ENCODE data around the gene FBRSL1.
"Not testable (repeated sequence)": the region's sequence is repeated elsewhere in the genome, so short reads cannot be mapped to it uniquely, and the experiment has no call there.

The FBRSL1 gene

DNA sequence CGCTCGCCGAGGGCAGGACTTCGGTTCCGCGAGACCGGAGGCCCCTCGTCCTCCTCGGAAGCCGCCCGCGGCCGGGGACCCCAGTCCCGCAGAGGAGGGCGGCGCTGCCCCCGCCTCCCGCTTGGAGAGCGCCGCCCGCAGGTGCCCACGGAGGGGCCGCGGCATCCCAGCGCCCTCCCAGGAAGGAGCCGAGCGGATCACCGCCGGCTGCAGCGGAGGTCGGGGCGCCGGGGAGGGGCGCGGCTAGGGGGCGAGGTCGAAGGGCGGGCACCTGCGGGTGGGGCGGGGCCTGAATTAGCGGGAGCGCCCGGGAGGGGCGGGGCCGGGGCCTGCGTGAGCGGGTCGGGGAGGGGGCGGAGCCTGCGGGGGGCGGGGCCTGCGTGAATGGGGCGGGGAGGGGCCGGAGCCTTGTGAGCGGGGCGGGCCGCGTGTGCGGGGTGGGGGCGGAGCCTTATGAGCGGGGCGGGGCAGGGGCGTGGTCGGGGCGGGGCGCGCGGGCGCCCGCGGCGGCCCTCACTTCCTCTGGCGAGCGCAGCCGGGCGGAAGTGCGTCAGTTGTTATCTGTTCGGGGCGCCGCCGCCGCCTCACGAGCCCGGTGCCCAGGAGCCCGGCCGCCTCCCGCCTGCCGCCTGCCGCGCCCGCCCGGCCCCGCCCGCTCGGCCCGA lies at the start of gene FBRSL1:
Gene FBRSL1, plus strand, starts transcription at position 550 of the 665 bp plus-strand sequence.
- peak; percentile 59 for DNase-seq (ENCODE audit: low read depth)

GRCh38 chr12:132440420-132440819 lies 49.5 kb upstream of the FBRSL1 start:
- not testable (repeated sequence) for DNase-seq (ENCODE audit: low read depth)

- DNase-seq (ENCODE audit: low read depth): no peak
These were observed 47.8 kb upstream of the FBRSL1 start for GRCh38 chr12:132441871-132442863.

DNA sequence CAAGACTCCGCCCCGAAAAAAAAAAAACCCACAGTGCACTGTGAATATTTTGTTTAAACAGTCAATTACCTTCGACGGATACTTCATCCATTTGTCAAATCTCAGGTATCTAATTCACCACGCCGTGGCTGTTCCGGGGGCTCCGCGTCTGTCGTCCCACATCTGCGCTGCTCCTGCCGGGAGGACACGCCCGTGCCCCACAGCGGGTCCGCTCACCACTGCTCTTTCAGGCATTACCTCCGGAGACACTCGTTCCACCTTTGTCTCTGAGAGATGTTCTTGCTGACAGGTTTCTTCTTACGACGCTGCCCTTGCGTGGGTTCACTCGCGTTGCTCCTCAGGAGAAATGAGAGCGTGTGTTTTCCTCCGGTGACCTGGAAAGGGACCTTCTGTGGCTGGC lies 46.9 kb upstream of the FBRSL1 start:
- DNase-seq (ENCODE audit: low read depth): no peak

DNA sequence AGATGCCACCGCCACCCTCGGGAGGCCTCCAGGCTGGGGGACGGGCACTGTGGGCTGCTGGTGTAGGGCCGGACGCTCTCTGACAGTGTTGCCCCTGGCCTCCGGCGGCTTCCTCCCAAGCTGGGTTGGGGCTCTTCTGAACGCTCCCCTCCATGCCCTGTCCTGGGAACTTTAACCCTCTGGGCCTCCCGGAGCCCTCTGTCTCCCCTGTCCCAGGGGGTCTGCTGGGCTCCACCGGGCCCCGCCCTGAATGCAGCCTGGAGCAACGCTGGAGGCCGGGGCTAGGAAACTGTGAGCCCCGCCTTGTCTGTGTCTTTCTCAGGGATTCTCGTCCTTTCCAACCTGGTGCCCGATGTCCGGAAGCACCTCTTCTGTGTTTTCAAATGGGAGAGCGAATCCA lies 45.7 kb upstream of the FBRSL1 start:
- no peak for DNase-seq (ENCODE audit: low read depth)

DNA sequence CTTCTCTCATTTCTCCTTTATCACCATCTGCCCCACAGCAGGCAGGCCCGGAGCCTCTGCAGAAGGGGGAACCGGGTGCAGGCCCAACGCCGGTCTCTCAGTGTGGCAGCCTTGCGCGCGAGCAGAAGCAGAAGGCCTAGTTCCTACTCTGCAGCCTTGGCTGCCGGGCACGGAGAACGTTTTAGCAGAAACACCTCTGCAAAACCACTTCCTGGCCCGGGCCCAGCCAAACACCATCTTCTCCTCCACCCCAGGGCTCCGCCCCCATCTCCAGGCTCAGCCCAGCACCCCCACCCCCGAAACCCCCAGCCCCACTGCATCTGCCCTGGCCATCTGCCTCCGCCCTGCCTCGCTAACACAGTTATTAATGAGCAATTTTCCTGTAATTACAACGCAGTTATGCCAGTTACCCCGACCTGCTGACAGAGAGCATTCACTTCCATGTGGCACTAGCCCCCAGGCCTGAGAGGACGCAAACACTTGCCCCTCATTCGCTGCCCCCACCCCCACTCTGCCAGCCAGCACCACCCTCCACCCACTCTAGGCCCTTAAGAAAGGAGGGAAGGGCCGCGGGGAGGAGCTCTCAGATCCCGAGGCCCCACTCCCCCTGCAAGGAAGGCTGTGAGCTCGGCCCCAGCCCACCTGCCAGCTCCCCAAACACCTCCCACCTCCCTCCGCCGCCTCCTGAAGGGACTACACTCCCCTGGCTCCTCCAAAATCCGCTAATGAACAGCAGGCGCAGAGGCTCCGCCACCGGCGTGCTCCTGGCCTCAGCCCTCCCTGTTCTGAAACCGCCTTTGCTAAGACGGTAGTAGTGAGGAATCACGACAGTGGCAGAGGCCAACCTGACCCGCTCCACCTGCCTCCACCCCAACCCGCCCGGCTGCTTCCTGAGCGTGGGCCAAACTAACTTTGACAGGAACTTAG lies 44.7 kb upstream of the FBRSL1 start:
- no peak for DNase-seq (ENCODE audit: low read depth)

GRCh38 chr12:132445884-132446632 lies 43.9 kb upstream of the FBRSL1 start:
- peak; percentile 24 for DNase-seq (ENCODE audit: low read depth)

GRCh38 chr12:132446633-132447326 lies 43.2 kb upstream of the FBRSL1 start:
- DNase-seq (ENCODE audit: low read depth): no peak

GRCh38 chr12:132447327-132447720 lies 42.6 kb upstream of the FBRSL1 start:
- DNase-seq (ENCODE audit: low read depth): no peak

DNA sequence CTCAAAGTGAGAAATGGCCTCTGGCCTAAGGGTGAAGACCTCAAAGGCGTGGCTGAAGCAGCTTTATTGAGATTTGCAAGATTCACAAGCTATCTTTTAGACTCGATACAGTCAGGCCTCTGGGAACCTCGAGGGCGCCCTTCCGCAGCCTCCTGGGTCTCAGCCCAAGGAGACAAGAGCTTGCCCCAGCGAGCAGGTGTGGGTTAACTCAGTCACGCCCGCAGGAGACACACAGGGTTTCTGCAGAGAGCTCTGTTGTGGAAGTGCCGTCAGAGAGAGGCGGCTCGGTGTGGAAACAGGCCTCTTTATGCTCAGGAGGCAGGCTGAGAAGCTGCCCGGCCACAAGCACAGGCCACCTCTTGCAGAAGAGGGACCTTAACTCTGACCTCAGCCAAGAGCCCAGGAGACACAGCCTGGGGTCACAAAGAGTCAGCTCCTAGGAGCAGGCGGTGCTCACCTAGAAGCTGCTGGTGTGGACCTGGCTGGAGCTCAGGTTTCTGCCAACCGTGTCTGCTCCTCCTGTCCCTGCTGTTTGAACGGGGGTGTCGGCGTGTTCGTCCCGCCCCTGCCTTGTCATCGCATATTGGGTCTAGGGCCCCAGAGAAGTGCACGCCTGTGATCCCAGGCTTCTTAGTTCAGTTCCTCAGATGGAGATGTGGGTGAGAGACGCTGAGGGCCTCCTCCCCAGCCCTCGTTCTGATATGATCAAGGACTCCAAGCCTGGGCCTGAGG lies 42.1 kb upstream of the FBRSL1 start:
- no peak for DNase-seq (ENCODE audit: low read depth)

DNA sequence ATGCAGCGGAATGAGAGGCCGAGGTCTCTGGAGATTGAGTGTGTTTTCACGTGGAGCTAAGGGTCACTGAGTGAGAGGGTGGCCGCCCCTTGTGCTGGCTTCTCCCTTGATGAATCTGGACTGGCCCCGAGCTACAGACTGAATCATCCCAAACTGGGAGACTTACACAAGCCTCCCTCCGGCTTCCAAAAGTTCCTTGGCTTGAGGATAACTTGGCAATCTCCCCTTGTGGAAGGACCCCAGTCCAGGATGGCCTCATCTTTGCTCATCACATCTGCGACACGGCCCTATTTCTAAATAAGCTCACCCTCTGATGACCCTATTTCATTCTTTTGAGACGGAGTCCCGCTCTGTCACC lies 41.5 kb upstream of the FBRSL1 start:
- DNase-seq (ENCODE audit: low read depth): no peak

DNA sequence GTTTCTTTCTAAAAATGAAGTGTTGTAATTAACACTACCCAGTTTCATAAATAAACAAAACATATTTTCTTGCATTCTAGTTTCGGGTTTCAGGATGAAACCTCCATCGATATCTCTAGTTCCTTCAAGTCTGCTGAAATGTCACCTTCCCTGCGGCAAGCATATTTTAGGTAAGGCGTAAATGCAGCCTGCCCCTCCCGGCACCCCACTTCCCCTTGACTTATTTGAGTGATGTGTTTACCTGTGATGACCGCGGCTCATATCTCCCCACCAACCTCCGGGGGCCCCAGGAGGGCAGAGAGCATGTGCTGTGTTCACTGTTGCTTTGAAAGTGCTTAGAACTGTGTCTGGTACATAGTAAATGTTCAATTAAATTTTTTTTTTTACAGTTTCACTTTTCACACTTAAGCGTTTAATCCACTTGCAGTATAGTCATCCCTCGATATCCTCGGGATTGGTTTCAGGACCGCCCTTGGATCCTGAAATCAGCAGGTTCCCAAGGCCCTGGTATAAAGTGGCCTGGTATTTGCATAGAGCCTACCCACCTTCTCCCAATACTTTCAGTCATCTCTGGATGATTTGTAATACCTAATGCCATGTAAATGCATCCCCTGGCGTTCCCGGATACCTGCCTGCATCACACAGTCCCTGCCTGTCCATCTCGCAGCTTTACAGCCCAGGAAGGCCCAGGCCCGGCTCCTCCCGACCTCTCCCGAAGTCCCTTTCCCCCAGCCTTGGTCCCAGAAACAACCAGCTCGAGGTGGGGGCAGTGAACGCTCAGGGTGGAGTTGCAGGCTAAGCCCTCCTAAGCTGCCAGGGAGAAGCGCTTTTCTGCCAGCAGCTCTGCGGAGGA lies 40.2 kb upstream of the FBRSL1 start:
- no peak for DNase-seq (ENCODE audit: low read depth)

DNA sequence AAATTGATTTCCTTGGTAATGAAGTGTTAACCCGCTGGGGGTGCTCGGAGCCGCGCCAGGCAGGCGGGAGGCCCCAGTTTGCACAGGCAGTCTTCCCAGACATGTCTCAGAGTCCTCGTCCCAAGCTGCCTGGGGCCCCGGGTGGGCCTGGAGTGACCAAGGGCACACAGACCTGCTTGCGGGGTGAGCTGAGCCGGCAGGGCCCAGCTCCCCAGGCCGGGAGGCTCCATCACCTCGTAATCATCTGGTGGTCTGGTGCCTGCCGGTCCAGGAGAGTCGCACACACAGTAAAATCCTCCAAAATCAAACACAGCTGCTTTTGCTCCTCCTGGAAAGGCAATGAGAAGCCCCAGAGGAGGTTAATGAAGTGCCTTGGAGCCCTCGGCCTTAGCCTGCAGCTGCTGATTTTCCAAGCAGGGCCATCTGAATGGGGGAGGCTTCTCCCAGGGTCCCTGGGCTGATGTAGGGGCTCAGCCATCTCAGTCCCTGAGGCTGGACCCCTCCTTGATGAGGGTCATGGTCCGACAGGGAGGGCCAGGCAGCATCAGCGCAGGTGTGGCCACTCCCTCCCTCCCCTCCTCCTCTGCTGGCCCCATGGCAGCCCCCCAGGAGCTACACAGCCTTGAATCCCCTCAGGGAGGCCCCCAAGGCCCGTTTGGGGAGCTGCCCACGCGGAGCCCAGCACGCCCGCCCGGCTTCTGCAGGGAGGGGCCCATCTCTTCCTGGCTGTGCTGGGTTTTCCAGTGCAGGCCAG lies 39.4 kb upstream of the FBRSL1 start:
- DNase-seq (ENCODE audit: low read depth): no peak

DNA sequence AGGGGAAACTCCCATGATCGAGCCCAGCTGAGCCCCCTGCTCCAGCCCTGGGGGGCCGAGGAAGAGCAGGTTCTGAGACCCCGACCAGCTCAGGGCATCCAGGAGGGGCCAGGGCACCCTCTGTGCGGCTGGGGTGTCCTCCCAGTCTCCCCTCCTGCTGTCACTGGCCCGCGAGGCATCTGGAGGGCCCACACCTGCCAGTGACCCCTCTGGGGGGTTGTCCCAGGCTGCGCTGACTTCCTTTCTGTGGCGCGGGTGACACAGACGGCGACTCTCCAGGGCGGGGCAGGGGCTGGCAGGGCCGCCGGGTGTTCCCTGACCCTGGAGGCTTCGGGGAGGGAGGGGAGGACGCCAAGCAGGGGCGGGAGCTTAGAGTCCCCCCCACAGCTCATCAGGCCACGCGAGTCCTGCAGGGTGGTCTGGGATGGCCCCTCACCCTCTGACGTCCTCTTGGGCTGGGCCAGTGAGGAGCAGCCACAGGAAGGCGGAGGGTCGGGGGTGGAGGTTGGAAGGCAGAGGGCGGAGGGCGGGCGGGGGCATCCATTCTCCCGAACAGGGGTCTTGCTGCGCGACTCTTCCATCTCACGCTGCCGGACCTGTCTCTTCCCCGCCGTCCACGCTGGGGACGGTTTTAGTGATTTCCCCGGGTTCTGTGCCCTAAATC lies 38.6 kb upstream of the FBRSL1 start:
- no peak for DNase-seq (ENCODE audit: low read depth)

DNA sequence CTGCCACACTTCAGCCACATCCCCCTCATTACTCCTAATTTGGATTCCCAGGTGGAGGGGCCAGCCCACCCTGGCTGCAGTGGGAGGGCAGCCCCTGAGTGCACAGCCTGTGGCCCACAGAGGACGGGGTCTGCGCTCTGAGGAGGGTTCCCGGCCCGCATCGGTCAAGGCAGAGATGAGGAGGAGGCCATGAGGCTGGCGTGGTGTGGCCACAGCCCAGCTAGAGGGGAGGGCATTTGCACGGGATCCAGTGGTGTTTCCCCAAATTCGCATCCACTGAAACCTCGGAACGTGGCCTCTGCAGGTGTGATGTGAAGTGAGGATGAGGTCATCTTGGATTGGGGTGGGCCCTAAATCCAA lies 38.1 kb upstream of the FBRSL1 start:
- DNase-seq (ENCODE audit: low read depth): no peak

DNA sequence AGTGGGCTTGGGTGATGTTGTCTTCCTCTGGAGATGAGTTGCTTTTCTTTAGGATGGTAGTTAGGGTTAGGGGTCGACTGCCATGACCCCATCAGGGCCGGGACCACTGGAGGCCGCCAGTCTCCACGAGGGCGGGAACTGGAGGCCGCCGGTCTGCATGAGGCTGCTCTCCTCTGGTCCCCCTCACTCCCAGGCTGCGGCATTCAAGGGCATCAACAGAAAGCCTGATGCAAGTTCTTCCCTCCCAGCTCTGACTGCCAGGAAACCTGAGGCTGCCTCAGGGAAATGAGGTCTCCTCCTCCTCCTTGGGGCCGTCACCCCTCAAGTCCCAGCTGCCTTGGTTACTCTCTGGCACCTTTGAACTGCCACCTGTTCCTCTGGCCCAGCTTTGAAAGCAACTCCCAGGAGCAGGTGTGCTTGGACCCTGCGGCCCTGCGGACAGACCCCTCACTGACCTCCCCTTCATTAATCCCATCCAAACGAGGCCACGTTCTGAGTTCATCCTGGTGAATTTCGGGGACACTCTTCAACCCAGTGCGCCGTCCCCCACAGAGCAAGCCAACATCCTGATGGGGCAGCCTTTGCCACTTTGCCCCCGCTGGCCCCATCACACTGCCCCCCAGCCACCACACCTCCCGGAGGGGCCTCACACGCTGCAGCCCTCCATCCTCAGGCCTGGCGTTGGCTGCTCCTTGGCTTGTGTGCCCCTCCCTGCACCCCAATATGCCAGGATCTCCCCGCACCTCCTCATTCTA lies 37.2 kb upstream of the FBRSL1 start:
- no peak for DNase-seq (ENCODE audit: low read depth)

All from GM04504 (cell line).